Measurements from ENCODE around the gene HNF4A.

The HNF4A gene

GRCh38 chr20:44401770-44402390 is 46.4 kb downstream of the HNF4A start:
- ATAC-seq (ENCODE audit: low read depth): no peak
- no peaks in the 10 kb centered on the region for H3K27me3 ChIP-seq (ENCODE audit: insufficient read depth, poor library complexity, severe bottlenecking)
- no peak overlapping the region for H3K4me3 ChIP-seq (ENCODE audit: severe bottlenecking)
- DNase-seq (ENCODE audit: low spot score): no peak
- no peaks in the 10 kb centered on the region for H3K36me3 ChIP-seq (ENCODE audit: low read depth)
- peaks cover 11% of the 10 kb centered on the region for H3K4me1 ChIP-seq (ENCODE audit: insufficient read depth, poor library complexity, severe bottlenecking)
- TF ChIP-seq CTCF (IDR thresholded peaks at IDR 0.05; ENCODE audit: poor library complexity, severe bottlenecking): no peak
- H3K9me3 ChIP-seq (ENCODE audit: severe bottlenecking): no peaks in the 10 kb centered on the region
- H3K27ac ChIP-seq (ENCODE audit: poor library complexity, severe bottlenecking): no peak overlapping the region

- ATAC-seq (ENCODE audit: low read depth): no peak
- no peak overlapping the region for H3K4me3 ChIP-seq (ENCODE audit: severe bottlenecking)
- H3K9me3 ChIP-seq (ENCODE audit: severe bottlenecking): no peaks in the 10 kb centered on the region
- DNase-seq (ENCODE audit: low spot score): no peak
- H3K27ac ChIP-seq (ENCODE audit: poor library complexity, severe bottlenecking): no peak overlapping the region
- H3K4me1 ChIP-seq (ENCODE audit: insufficient read depth, poor library complexity, severe bottlenecking): peaks cover 17% of the 10 kb centered on the region
- TF ChIP-seq CTCF (IDR thresholded peaks at IDR 0.05; ENCODE audit: poor library complexity, severe bottlenecking): no peak
- H3K27me3 ChIP-seq (ENCODE audit: insufficient read depth, poor library complexity, severe bottlenecking): no peaks in the 10 kb centered on the region
- H3K36me3 ChIP-seq (ENCODE audit: low read depth): no peaks in the 10 kb centered on the region
Observed at GRCh38 chr20:44402391-44403193, 47.1 kb downstream of the HNF4A start.

GRCh38 chr20:44403194-44404112 is 48.0 kb downstream of the HNF4A start:
- H3K27me3 ChIP-seq (ENCODE audit: insufficient read depth, poor library complexity, severe bottlenecking): no peaks in the 10 kb centered on the region
- H3K27ac ChIP-seq (ENCODE audit: poor library complexity, severe bottlenecking): no peak overlapping the region

More at GRCh38 chr20:44403194-44404112, 48.0 kb downstream of the HNF4A start:
- ATAC-seq (ENCODE audit: low read depth) (no peak), DNase-seq (ENCODE audit: low spot score) (no peak)
- no peaks in the 10 kb centered on the region for H3K9me3 ChIP-seq (ENCODE audit: severe bottlenecking)
- H3K36me3 ChIP-seq (ENCODE audit: low read depth): no peaks in the 10 kb centered on the region
- TF ChIP-seq CTCF (IDR thresholded peaks at IDR 0.05; ENCODE audit: poor library complexity, severe bottlenecking): no peak
- no peak overlapping the region for H3K4me3 ChIP-seq (ENCODE audit: severe bottlenecking)
- H3K4me1 ChIP-seq (ENCODE audit: insufficient read depth, poor library complexity, severe bottlenecking): peaks cover 18% of the 10 kb centered on the region
